A549 (cell line): ENCODE data around the gene HRK. TPM values are rescaled to one million over a fixed set of nuclear protein-coding genes. Genes with fewer than 3 reads are reported as not detected.

Experiments used
- ATAC-seq, 2 experiments: fragments of 200-7000 bp in 1 of 2; fragments of >200 bp in 1 of 2; cut with Nextera tagmentation in 1 of 2; cut with Tn5 transposase in 1 of 2; 3 replicates each; pipeline versions ENCODE4 v1.8.0 to v1.9.1; 2018 to 2020; ENCODE audit warnings: mild to moderate bottlenecking in 1 of 2, moderate library complexity in 1 of 2
- CTCF ChIA-PET: fragments of 300-600 bp; sonication (Branson Sonifier 250); formaldehyde crosslinking; extraction: SDS; loops from one replicate; lab custom pipeline; 2021; ENCODE audit warnings: antibody characterized with exemption, inconsistent platforms; lab: Yijun Ruan, JAX
- POLR2A ChIA-PET: fragments of 350-600 bp; formaldehyde crosslinking; extraction: SDS; loops from one replicate; lab custom pipeline; 2021; ENCODE audit warnings: antibody characterized with exemption, inconsistent platforms; lab: Yijun Ruan, JAX
- DNase-seq, 2 experiments: peaks; one replicate each; pipeline versions ENCODE4 v3.0.0 to v3.0.0-alpha.2; 2011 to 2016; ENCODE audit warnings: low read depth in 1 of 2, low spot score in 1 of 2
- FAIRE-seq: peaks from 2 replicates; lab custom pipeline; 2011; peaks lifted over from hg19 to GRCh38; lab: Jason Lieb, UNC
- H3K27ac ChIP-seq, 2 experiments: fragments of >200 bp; sonication (Bioruptor Twin); formaldehyde crosslinking; 3 replicates each; pipeline ENCODE4 v1.5.1; 2016 to 2017
- H3K4me1 ChIP-seq: fragments of >200 bp; sonication (Bioruptor Twin); formaldehyde crosslinking; 3 replicates; pipeline ENCODE4 v1.6.1; 2016
- H3K4me2 ChIP-seq: fragments of >200 bp; sonication (Bioruptor Twin); formaldehyde crosslinking; 3 replicates; pipeline ENCODE4 v1.6.1; 2016
- H3K4me3 ChIP-seq: fragments of >200 bp; sonication (Bioruptor Twin); formaldehyde crosslinking; 3 replicates; pipeline ENCODE4 v1.5.1; 2016
- H3K9me3 ChIP-seq: fragments of >200 bp; sonication (Bioruptor Twin); formaldehyde crosslinking; 3 replicates; pipeline ENCODE4 v1.6.1; 2016
- BHLHE40 ChIP-seq: IDR thresholded peaks from 2 replicates; pipeline ENCODE4 v1.6.1; 2012; ENCODE audit warnings: low read depth, low read length, inconsistent platforms
- CBX2 ChIP-seq: fragments of 200-600 bp; sonication (generic); IDR thresholded peaks from 2 replicates; pipeline ENCODE4 v1.6.1; 2016; ENCODE audit warnings: low read depth, mild to moderate bottlenecking, borderline replicate concordance
- CEBPB ChIP-seq, 2 experiments: fragments of >200 bp in 1 of 2; sonication (Bioruptor Twin) in 1 of 2; formaldehyde crosslinking in 1 of 2; IDR thresholded peaks; 2 replicates each; pipeline ENCODE4 v1.6.1; 2012 to 2016
- EHF ChIP-seq: fragments of 250-450 bp; sonication (Bioruptor Pico); IDR thresholded peaks from 2 replicates; pipeline ENCODE4 v1.5.0; 2020; ENCODE audit warnings: mild to moderate bottlenecking
- EHMT2 ChIP-seq: fragments of 200-600 bp; sonication (generic); IDR thresholded peaks from 2 replicates; pipeline ENCODE4 v1.6.1; 2016; ENCODE audit warnings: antibody characterized with exemption, low read depth, mild to moderate bottlenecking, moderate library complexity
- EP300 ChIP-seq, 2 experiments: fragments of >200 bp; sonication (Bioruptor Twin); formaldehyde crosslinking; IDR thresholded peaks; 2 replicates in 1 of 2; 3 replicates in 1 of 2; pipeline ENCODE4 v1.6.1; 2016 to 2017
- ESRRA ChIP-seq: fragments of 150-350 bp; IDR thresholded peaks from 2 replicates; pipeline ENCODE4 v1.6.1; 2014; ENCODE audit warnings: mild to moderate bottlenecking, low read length, borderline replicate concordance
- FOSL2 ChIP-seq, 2 experiments: fragments of 450-650 bp in 1 of 2; fragments of >200 bp in 1 of 2; sonication (Bioruptor Twin) in 1 of 2; formaldehyde crosslinking; IDR thresholded peaks; 2 replicates each; pipeline versions ENCODE4 v1.5.0 to v1.6.1; 2016 to 2020; ENCODE audit warnings: mild to moderate bottlenecking in 1 of 2, moderate library complexity in 1 of 2
- FOXS1 ChIP-seq: fragments of 250-450 bp; sonication (Bioruptor Pico); IDR thresholded peaks from 2 replicates; pipeline ENCODE4 v1.5.0; 2020; ENCODE audit warnings: mild to moderate bottlenecking, moderate library complexity
- JUN ChIP-seq, 2 experiments: fragments of >200 bp; sonication (Bioruptor Twin); formaldehyde crosslinking; IDR thresholded peaks; 2 replicates in 1 of 2; 3 replicates in 1 of 2; pipeline ENCODE4 v1.6.1; 2016 to 2017
- KDM5A ChIP-seq: fragments of 200-600 bp; sonication (generic); IDR thresholded peaks from 2 replicates; pipeline ENCODE4 v1.6.1; 2016; ENCODE audit warnings: antibody characterized with exemption, mild to moderate bottlenecking
- MAFK ChIP-seq: fragments of 450-650 bp; IDR thresholded peaks from 2 replicates; pipeline ENCODE4 v1.6.1; 2014; ENCODE audit not compliant: partially characterized antibody
- MYC ChIP-seq: IDR thresholded peaks from 2 replicates; pipeline ENCODE4 v1.6.1; 2012; ENCODE audit warnings: mild to moderate bottlenecking, inconsistent platforms, low read length, improper control_type of control experiment, borderline replicate concordance
- NR3C1 ChIP-seq: fragments of >200 bp; sonication (Bioruptor Twin); formaldehyde crosslinking; IDR thresholded peaks from 3 replicates; pipeline ENCODE4 v1.6.1; 2017
- PHF8 ChIP-seq: fragments of 200-600 bp; sonication (generic); IDR thresholded peaks from 2 replicates; pipeline ENCODE4 v1.6.1; 2016; ENCODE audit warnings: low read depth, mild to moderate bottlenecking, antibody characterized with exemption, moderate library complexity, borderline replicate concordance
- POLR2A ChIP-seq: IDR thresholded peaks from 2 replicates; pipeline ENCODE4 v1.6.1; 2012; ENCODE audit warnings: mild to moderate bottlenecking, low read length
- RAD21 ChIP-seq, 2 experiments: fragments of >200 bp in 1 of 2; sonication (Bioruptor Twin) in 1 of 2; formaldehyde crosslinking in 1 of 2; IDR thresholded peaks in 1 of 2; conservative IDR thresholded peaks in 1 of 2; 2 replicates in 1 of 2; 3 replicates in 1 of 2; pipeline ENCODE4 v1.6.1; 2012 to 2018; ENCODE audit warnings: inconsistent platforms in 1 of 2
- RFX5 ChIP-seq: fragments of 450-650 bp; IDR thresholded peaks from 2 replicates; pipeline ENCODE4 v1.7.1; 2014; ENCODE audit warnings: antibody characterized with exemption, mild to moderate bottlenecking, moderate library complexity
- TFCP2L1 ChIP-seq: fragments of 250-450 bp; sonication (Bioruptor Pico); IDR thresholded peaks from 2 replicates; pipeline ENCODE4 v1.5.0; 2021; ENCODE audit warnings: mild to moderate bottlenecking
- ZFP36 ChIP-seq: fragments of 450-650 bp; IDR thresholded peaks from 2 replicates; pipeline ENCODE4 v1.6.1; 2014; ENCODE audit warnings: borderline replicate concordance; ENCODE audit not compliant: partially characterized antibody
- ZNF302 ChIP-seq: fragments of 250-450 bp; sonication (Bioruptor Pico); IDR thresholded peaks from 2 replicates; pipeline ENCODE4 v1.9.0; 2021; ENCODE audit warnings: inconsistent platforms, mild to moderate bottlenecking, moderate library complexity
- ZSCAN20 ChIP-seq: fragments of 250-450 bp; sonication (Bioruptor Pico); IDR thresholded peaks from 2 replicates; pipeline ENCODE4 v1.8.0; 2022; ENCODE audit warnings: mild to moderate bottlenecking, moderate library complexity
- WGBS: methylation state at CpG from one replicate; pipeline ENCODE4 v1.1.6; 2017; ENCODE audit errors: missing lambda C conversion rate; 5-methylcytosine and 5-hydroxymethylcytosine counted together
- polyA plus RNA-seq, 4 experiments: library from polyadenylated mRNA; depleted of rRNA in 3 of 4; stranded (reverse); fragments of >200 nt; fragmentation: RNase III in 1 of 4; extraction: RNeasy Plus Mini Kit Qiagen cat#74134 plus additional on column Dnase treatment in 1 of 4; gene quantifications; 2 replicates in 3 of 4; 3 replicates in 1 of 4; pipeline ENCODE4 v1.2.3, GENCODE V29; 2011 to 2017
- TF ChIP-seq, protein P1 (sequence below): fragments of 250-450 bp; sonication (Bioruptor Pico); IDR thresholded peaks from 2 replicates; pipeline ENCODE4 v1.5.0; 2020; ENCODE audit warnings: low read depth, mild to moderate bottlenecking, moderate library complexity
- TF ChIP-seq, protein P2 (sequence below): fragments of >200 bp; sonication (Bioruptor Twin); formaldehyde crosslinking; IDR thresholded peaks from 2 replicates; pipeline ENCODE4 v1.6.1; 2016
- TF ChIP-seq, protein P3 (sequence below): fragments of >200 bp; sonication (Bioruptor Twin); formaldehyde crosslinking; IDR thresholded peaks from 3 replicates; pipeline ENCODE4 v1.6.1; 2016
- TF ChIP-seq, protein P4 (sequence below): IDR thresholded peaks from 2 replicates; pipeline ENCODE4 v1.6.1; 2012
- TF ChIP-seq, protein P5 (sequence below): fragments of 200-600 bp; sonication (generic); IDR thresholded peaks from 2 replicates; pipeline ENCODE4 v1.6.1; 2016; ENCODE audit warnings: antibody characterized with exemption, mild to moderate bottlenecking, moderate library complexity
- TF ChIP-seq, protein P6 (sequence below): fragments of 450-650 bp; IDR thresholded peaks from 2 replicates; pipeline ENCODE4 v1.6.1; 2014; ENCODE audit warnings: antibody characterized with exemption

HRK gene
- polyA plus RNA-seq, 2 of the 4 experiments (the other 2 are of a cell fraction): 0.13 to 0.34 TPM

DNA sequence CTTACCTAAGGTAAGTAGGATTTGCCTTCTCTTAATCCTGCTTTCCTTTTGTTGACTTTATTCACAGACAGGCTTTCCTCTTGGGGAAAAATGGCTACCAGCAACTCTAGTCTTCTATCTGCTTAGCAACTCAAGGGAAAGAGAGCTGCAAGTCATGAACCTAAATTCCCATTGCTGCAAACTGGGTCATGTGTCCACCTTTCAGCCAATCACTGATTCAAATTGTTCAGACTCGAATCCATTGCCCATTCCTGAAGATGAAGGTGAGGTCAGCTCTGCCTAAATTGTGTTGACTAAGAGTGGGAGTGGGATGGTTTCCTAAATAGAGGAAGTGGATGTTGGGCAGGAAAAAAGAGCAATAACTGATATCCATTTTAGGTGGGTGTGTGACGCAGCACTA lies 37.2 kb upstream of the HRK start:
- FAIRE-seq (no peak), ATAC-seq (no peak)

DNA sequence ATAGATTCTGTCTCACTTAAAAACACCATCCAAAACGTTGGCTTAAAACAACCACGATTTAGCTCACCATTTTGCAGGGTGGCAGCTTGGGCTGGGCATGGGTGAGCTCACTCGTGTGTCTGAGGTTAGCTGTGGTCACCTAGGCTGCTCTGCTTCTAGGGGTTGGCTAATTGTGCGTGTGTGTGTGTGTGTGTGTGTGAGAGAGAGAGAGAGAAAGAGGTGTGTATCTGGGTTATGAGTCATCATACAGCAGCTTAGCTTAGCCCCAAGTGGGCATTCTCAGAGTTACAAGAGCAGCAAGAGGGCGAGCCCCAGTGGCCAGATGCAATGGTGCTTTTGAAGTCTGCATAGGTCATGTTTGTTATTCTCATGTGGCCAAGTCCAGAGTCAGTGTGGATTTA lies 35.5 kb upstream of the HRK start:
- ChIA-PET POLR2A (interaction anchor here (0.5 to 0.8 kb wide), 3 partner anchors 31 to 178 kb away, joined by 4 to 7 read pairs (median 5); no protein-coding TSS in a partner anchor), CTCF (interaction anchor here (1.0 to 1.7 kb wide), 3 partner anchors 23 to 47 kb away, joined by 3 to 5 read pairs (median 3); no protein-coding TSS in a partner anchor)
- ATAC-seq (peak; percentile 90 to 94), DNase-seq (peak; percentile 78 to 90), FAIRE-seq (no peak)
- no peaks in the 10 kb centered on the region for H3K9me3 ChIP-seq
- H3K27ac ChIP-seq: peak overlapping the region in 1 of 2 experiments; percentile 20; a peak in 2 of 6 replicates
- no peak overlapping the region for H3K4me3 ChIP-seq
- peaks cover 37% of the 10 kb centered on the region for H3K4me1 ChIP-seq
- peak overlapping the region; percentile 48 for H3K4me2 ChIP-seq
- 16% methylated on average over 5 of the region's 5 CpGs for WGBS
- no peak for TF ChIP-seq BHLHE40
- TF ChIP-seq MAFK: no peak
- no peak for TF ChIP-seq EHMT2
- TF ChIP-seq EHF (CRISPR knock-in tag): no peak
- TF ChIP-seq ZNF302 (CRISPR knock-in tag): no peak
- TF ChIP-seq CEBPB (IDR thresholded peaks at IDR 0.05): 0 out of 4 replicates have a peak, but pooled peaks of 1 of the 2 experiments have one; percentile 22
- no peak for TF ChIP-seq FOXS1
- TF ChIP-seq RFX5: no peak
- TF ChIP-seq EP300 (IDR thresholded peaks at IDR 0.05): no peak
- TF ChIP-seq CBX2: no peak
- TF ChIP-seq ZSCAN20: no peak
- no peak for TF ChIP-seq TFCP2L1
- no peak for TF ChIP-seq PHF8
- TF ChIP-seq, protein P1, sequence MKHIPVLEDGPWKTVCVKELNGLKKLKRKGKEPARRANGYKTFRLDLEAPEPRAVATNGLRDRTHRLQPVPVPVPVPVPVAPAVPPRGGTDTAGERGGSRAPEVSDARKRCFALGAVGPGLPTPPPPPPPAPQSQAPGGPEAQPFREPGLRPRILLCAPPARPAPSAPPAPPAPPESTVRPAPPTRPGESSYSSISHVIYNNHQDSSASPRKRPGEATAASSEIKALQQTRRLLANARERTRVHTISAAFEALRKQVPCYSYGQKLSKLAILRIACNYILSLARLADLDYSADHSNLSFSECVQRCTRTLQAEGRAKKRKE (CRISPR knock-in tag): no peak
- no peak for TF ChIP-seq JUN (IDR thresholded peaks at IDR 0.05)
- TF ChIP-seq NR3C1: no peak
- TF ChIP-seq FOSL2 (IDR thresholded peaks at IDR 0.05): peak; percentile 67
- peak; percentile 95 for TF ChIP-seq FOSL2 (CRISPR knock-in tag; IDR thresholded peaks at IDR 0.05)
- no peak for TF ChIP-seq MYC
- TF ChIP-seq, protein P2, sequence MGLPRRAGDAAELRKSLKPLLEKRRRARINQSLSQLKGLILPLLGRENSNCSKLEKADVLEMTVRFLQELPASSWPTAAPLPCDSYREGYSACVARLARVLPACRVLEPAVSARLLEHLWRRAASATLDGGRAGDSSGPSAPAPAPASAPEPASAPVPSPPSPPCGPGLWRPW: no peak
- TF ChIP-seq ZFP36: no peak
- TF ChIP-seq, protein P3, sequence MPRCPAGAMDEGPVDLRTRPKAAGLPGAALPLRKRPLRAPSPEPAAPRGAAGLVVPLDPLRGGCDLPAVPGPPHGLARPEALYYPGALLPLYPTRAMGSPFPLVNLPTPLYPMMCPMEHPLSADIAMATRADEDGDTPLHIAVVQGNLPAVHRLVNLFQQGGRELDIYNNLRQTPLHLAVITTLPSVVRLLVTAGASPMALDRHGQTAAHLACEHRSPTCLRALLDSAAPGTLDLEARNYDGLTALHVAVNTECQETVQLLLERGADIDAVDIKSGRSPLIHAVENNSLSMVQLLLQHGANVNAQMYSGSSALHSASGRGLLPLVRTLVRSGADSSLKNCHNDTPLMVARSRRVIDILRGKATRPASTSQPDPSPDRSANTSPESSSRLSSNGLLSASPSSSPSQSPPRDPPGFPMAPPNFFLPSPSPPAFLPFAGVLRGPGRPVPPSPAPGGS: no peak
- no peak for TF ChIP-seq KDM5A
- TF ChIP-seq, protein P4, sequence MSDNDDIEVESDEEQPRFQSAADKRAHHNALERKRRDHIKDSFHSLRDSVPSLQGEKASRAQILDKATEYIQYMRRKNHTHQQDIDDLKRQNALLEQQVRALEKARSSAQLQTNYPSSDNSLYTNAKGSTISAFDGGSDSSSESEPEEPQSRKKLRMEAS: no peak; the same call in 1 of the 2 replicates
- TF ChIP-seq, protein P5, sequence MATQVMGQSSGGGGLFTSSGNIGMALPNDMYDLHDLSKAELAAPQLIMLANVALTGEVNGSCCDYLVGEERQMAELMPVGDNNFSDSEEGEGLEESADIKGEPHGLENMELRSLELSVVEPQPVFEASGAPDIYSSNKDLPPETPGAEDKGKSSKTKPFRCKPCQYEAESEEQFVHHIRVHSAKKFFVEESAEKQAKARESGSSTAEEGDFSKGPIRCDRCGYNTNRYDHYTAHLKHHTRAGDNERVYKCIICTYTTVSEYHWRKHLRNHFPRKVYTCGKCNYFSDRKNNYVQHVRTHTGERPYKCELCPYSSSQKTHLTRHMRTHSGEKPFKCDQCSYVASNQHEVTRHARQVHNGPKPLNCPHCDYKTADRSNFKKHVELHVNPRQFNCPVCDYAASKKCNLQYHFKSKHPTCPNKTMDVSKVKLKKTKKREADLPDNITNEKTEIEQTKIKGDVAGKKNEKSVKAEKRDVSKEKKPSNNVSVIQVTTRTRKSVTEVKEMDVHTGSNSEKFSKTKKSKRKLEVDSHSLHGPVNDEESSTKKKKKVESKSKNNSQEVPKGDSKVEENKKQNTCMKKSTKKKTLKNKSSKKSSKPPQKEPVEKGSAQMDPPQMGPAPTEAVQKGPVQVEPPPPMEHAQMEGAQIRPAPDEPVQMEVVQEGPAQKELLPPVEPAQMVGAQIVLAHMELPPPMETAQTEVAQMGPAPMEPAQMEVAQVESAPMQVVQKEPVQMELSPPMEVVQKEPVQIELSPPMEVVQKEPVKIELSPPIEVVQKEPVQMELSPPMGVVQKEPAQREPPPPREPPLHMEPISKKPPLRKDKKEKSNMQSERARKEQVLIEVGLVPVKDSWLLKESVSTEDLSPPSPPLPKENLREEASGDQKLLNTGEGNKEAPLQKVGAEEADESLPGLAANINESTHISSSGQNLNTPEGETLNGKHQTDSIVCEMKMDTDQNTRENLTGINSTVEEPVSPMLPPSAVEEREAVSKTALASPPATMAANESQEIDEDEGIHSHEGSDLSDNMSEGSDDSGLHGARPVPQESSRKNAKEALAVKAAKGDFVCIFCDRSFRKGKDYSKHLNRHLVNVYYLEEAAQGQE: no peak
- TF ChIP-seq RAD21 (conservative IDR thresholded peaks at IDR 0.05 in 1 of 2, IDR thresholded peaks at IDR 0.05 in 1 of 2): peak; percentile 50 to 51; a peak in 4 of 5 replicates

More for the DNA sequence above, 37.2 kb upstream of the HRK start:
- peaks cover 27% of the 10 kb centered on the region for H3K4me1 ChIP-seq
- DNase-seq: no peak
- TF ChIP-seq ESRRA: no peak
- TF ChIP-seq, protein P2: no peak
- TF ChIP-seq, protein P4: no peak
- TF ChIP-seq EHMT2: no peak
- TF ChIP-seq, protein P6, sequence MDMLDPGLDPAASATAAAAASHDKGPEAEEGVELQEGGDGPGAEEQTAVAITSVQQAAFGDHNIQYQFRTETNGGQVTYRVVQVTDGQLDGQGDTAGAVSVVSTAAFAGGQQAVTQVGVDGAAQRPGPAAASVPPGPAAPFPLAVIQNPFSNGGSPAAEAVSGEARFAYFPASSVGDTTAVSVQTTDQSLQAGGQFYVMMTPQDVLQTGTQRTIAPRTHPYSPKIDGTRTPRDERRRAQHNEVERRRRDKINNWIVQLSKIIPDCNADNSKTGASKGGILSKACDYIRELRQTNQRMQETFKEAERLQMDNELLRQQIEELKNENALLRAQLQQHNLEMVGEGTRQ: 0 out of 2 replicates have a peak, but pooled peaks have one; percentile 21
- TF ChIP-seq POLR2A: no peak
- no peak overlapping the region for H3K27ac ChIP-seq
- ChIA-PET CTCF (no interaction called here), POLR2A (no interaction called here)
- no peak overlapping the region for H3K4me2 ChIP-seq
- no peaks in the 10 kb centered on the region for H3K9me3 ChIP-seq
- 69% methylated on average over 2 of the region's 2 CpGs for WGBS
- H3K4me3 ChIP-seq: no peak overlapping the region
